Measurements from ENCODE around the gene GMDS.

GRCh38 chr6:1827984-1828793 is 417.2 kb downstream of the GMDS start:
- no peak for TF ChIP-seq CTCF (IDR thresholded peaks at IDR 0.05; ENCODE audit: low read depth, low read length)
- TF ChIP-seq EZH2phosphoT487 (IDR thresholded peaks at IDR 0.05; ENCODE audit: low read depth), result no peak

Data from OCI-LY3 (cell line).